Liver (tissue), 9 donors: ENCODE data around the gene TYW5. TPM values are rescaled to one million over a fixed set of nuclear protein-coding genes. Genes with fewer than 3 reads are reported as not detected.

Experiments used
- DNase-seq: peaks from one replicate; pipeline ENCODE4 v3.0.0-alpha.2; 2017; ENCODE audit warnings: low spot score
- H3K27ac ChIP-seq, 2 donors: one replicate each; pipeline ENCODE4 v1.7.0; 2013; ENCODE audit warnings: inconsistent platforms in 2 of 2, low read length in 2 of 2, control low read depth in 1 of 2, low read depth in 1 of 2, mild to moderate bottlenecking in 1 of 2
- H3K27me3 ChIP-seq, 4 donors: one replicate each; pipeline versions ENCODE4 v1.6.1 to v1.7.0; 2013; ENCODE audit warnings: low read length in 3 of 4, inconsistent platforms in 1 of 4, mild to moderate bottlenecking in 1 of 4, moderate library complexity in 1 of 4; ENCODE audit not compliant: control insufficient read depth in 4 of 4, insufficient read depth in 4 of 4
- H3K36me3 ChIP-seq, 4 donors: one replicate each; pipeline versions ENCODE4 v1.6.1 to v1.7.0; 2013; ENCODE audit warnings: low read length in 3 of 4, mild to moderate bottlenecking in 3 of 4, low read depth in 1 of 4, moderate library complexity in 1 of 4; ENCODE audit not compliant: control insufficient read depth in 4 of 4, insufficient read depth in 3 of 4
- H3K4me1 ChIP-seq, 4 donors: one replicate each; pipeline versions ENCODE4 v1.6.1 to v1.7.0; 2013; ENCODE audit warnings: low read length in 3 of 4, mild to moderate bottlenecking in 3 of 4, moderate library complexity in 1 of 4; ENCODE audit not compliant: control insufficient read depth in 4 of 4, insufficient read depth in 4 of 4
- H3K4me3 ChIP-seq, 3 donors: one replicate each; pipeline versions ENCODE4 v1.6.1 to v1.7.0; 2013; ENCODE audit warnings: low read length in 3 of 3, control low read depth in 1 of 3, low read depth in 1 of 3, mild to moderate bottlenecking in 1 of 3
- H3K9ac ChIP-seq, 2 donors: one replicate each; pipeline ENCODE4 v1.7.0; 2013; ENCODE audit warnings: low read length in 2 of 2, mild to moderate bottlenecking in 2 of 2, moderate library complexity in 2 of 2, control low read depth in 1 of 2, low read depth in 1 of 2
- H3K9me3 ChIP-seq, 4 donors: one replicate each; pipeline versions ENCODE4 v1.6.1 to v1.7.0; 2013; ENCODE audit warnings: low read length in 3 of 4; ENCODE audit not compliant: control insufficient read depth in 4 of 4
- EGR1 ChIP-seq, 2 donors: IDR thresholded peaks; 2 replicates each; pipeline ENCODE4 v1.6.1; 2016 to 2018; ENCODE audit warnings: antibody characterized with exemption in 2 of 2, low read depth in 2 of 2
- FOXA1 ChIP-seq: IDR thresholded peaks from 2 replicates; pipeline ENCODE4 v1.6.1; 2016; ENCODE audit warnings: antibody characterized with exemption
- GABPA ChIP-seq, 2 donors: IDR thresholded peaks in 1 of 2; conservative IDR thresholded peaks in 1 of 2; 2 replicates each; pipeline ENCODE4 v1.6.1; 2016; ENCODE audit warnings: antibody characterized with exemption in 2 of 2, mild to moderate bottlenecking in 1 of 2, moderate library complexity in 1 of 2
- HNF4A ChIP-seq, 2 donors: conservative IDR thresholded peaks; 2 replicates each; pipeline ENCODE4 v1.6.1; 2016; ENCODE audit warnings: antibody characterized with exemption in 2 of 2, mild to moderate bottlenecking in 2 of 2
- HNF4G ChIP-seq: IDR thresholded peaks from 2 replicates; pipeline ENCODE4 v1.6.1; 2016; ENCODE audit warnings: antibody characterized with exemption
- JUND ChIP-seq, 2 donors: IDR thresholded peaks; 2 replicates each; pipeline ENCODE4 v1.6.1; 2016; ENCODE audit warnings: antibody characterized with exemption in 2 of 2
- NR2F2 ChIP-seq: IDR thresholded peaks from 2 replicates; pipeline ENCODE4 v1.6.1; 2016; ENCODE audit warnings: antibody characterized with exemption
- RAD21 ChIP-seq, 2 donors: IDR thresholded peaks; 2 replicates each; pipeline ENCODE4 v1.6.1; 2016; ENCODE audit warnings: antibody characterized with exemption in 2 of 2, mild to moderate bottlenecking in 2 of 2
- RXRA ChIP-seq, 2 donors: IDR thresholded peaks; 2 replicates each; pipeline ENCODE4 v1.6.1; 2017 to 2018; ENCODE audit warnings: antibody characterized with exemption in 2 of 2, mild to moderate bottlenecking in 1 of 2
- SP1 ChIP-seq: IDR thresholded peaks from 2 replicates; pipeline ENCODE4 v1.6.1; 2018; ENCODE audit warnings: antibody characterized with exemption, mild to moderate bottlenecking
- TAF1 ChIP-seq: conservative IDR thresholded peaks from 2 replicates; pipeline ENCODE4 v1.6.1; 2016; ENCODE audit warnings: antibody characterized with exemption, mild to moderate bottlenecking
- YY1 ChIP-seq: IDR thresholded peaks from 2 replicates; pipeline ENCODE4 v1.6.1; 2016; ENCODE audit warnings: antibody characterized with exemption, mild to moderate bottlenecking
- WGBS: extraction: QIAGEN DNeasy Blood & Tissue Kit; methylation state at CpG from one replicate; pipeline ENCODE4 v1.1.7; 2013; 5-methylcytosine and 5-hydroxymethylcytosine counted together
- polyA plus RNA-seq, 2 donors: library from polyadenylated mRNA; stranded (reverse) in 1 of 2; unstranded in 1 of 2; fragments of 200-250 nt in 1 of 2; fragments of >200 nt in 1 of 2; fragmentation: Nextera tagmentation in 1 of 2; extraction: Ambion mirVana in 1 of 2; gene quantifications; one replicate each; pipeline versions ENCODE4 v1.2.1 to v1.2.3, GENCODE V29; 2013 to 2015
- total RNA-seq, 2 donors: library from RNA; depleted of rRNA; stranded (reverse); fragments of >200 nt; gene quantifications; one replicate each; pipeline ENCODE4 v1.2.3, GENCODE V29; 2014
- TF ChIP-seq, protein P1 (sequence below): fragments of 150-350 bp; IDR thresholded peaks from 2 replicates; pipeline ENCODE4 v1.5.1; 2017; ENCODE audit warnings: improper control_type of control experiment, low read depth, low read length; ENCODE audit not compliant: missing input control
- TF ChIP-seq, protein P2 (sequence below): IDR thresholded peaks from 2 replicates; pipeline ENCODE4 v1.6.1; 2016; ENCODE audit warnings: antibody characterized with exemption
- TF ChIP-seq, protein P3 (sequence below): IDR thresholded peaks from 2 replicates; pipeline ENCODE4 v1.6.1; 2016; ENCODE audit warnings: antibody characterized with exemption
- TF ChIP-seq, protein P4 (sequence below): IDR thresholded peaks from 2 replicates; pipeline ENCODE4 v1.6.1; 2016; ENCODE audit warnings: antibody characterized with exemption
- donor health status: healthy.
- donor health status: healthy.
- donor health status: healthy.
- donor health status: healthy.
- donor health status: healthy.

Gene TYW5
- total and polyA plus RNA-seq, 4 donors = 2.0 to 6.8 (median 4.9) TPM

DNA sequence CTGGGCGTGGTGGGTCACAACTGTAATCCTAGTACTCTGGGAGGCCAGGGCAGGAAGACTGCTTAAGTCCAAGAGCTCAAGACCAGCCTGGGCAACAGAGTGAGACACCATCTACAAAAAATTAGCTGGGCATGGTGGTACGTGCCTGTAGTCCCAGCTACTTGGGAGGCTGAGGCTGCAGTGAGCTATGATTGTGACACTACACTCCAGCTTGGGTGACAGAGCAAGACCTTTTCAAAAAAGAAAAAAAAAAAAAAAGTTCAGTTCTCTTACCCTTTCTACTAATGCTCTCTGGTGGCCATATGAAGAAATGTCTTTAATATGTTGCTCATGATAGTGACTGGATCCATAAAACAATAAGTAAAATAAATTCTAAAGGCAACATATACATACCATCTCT, 14.9 kb downstream of the TYW5 start:
- Histone ChIP-seq H3K9me3 (no peaks in the 10 kb centered on the region), H3K4me1 (no peaks in the 10 kb centered on the region), H3K9ac (no peak overlapping the region), H3K36me3 (peaks cover 2 to 25% (median 10%) of the 10 kb centered on the region in 4 donors), H3K4me3 (no peak overlapping the region), H3K27me3 (no peaks in the 10 kb centered on the region), H3K27ac (no peak overlapping the region)
- no peak for DNase-seq
- WGBS = 89% methylated on average over 2 of the region's 2 CpGs
- TF ChIP-seq JUND (IDR thresholded peaks at IDR 0.05) = no peak
- TF ChIP-seq, protein P1, sequence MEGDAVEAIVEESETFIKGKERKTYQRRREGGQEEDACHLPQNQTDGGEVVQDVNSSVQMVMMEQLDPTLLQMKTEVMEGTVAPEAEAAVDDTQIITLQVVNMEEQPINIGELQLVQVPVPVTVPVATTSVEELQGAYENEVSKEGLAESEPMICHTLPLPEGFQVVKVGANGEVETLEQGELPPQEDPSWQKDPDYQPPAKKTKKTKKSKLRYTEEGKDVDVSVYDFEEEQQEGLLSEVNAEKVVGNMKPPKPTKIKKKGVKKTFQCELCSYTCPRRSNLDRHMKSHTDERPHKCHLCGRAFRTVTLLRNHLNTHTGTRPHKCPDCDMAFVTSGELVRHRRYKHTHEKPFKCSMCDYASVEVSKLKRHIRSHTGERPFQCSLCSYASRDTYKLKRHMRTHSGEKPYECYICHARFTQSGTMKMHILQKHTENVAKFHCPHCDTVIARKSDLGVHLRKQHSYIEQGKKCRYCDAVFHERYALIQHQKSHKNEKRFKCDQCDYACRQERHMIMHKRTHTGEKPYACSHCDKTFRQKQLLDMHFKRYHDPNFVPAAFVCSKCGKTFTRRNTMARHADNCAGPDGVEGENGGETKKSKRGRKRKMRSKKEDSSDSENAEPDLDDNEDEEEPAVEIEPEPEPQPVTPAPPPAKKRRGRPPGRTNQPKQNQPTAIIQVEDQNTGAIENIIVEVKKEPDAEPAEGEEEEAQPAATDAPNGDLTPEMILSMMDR = peak; percentile 8
- TF ChIP-seq EGR1 (IDR thresholded peaks at IDR 0.05; ENCODE audit: low read depth in 2 of 2) = no peak
- TF ChIP-seq RAD21 (IDR thresholded peaks at IDR 0.05) = peak; percentile 58 to 73
- TF ChIP-seq HNF4A (conservative IDR thresholded peaks at IDR 0.05) = no peak

DNA sequence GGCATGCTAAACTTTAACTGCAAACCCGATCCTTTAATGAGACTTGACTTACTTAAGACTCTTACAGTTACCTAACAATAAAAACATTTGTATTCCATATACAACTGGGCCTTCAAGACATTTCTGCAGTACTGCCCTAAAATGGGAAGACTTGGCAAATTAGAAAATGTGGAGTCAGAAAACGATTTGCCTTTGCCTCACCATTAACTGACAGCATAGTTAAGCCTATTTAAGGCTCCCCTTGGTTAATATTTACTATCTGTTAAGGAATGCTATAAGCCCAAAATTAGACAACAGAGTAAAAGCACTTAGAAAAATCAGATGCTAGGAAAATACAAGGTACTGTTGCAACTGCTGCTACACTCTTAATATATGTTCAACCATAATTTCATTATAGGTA, 18.7 kb downstream of the TYW5 start:
- no peaks in the 10 kb centered on the region for H3K4me1 ChIP-seq
- peaks cover 12 to 28% (median 20%) of the 10 kb centered on the region in 4 donors for H3K36me3 ChIP-seq
- WGBS = 47% methylated on average over 2 of the region's 2 CpGs
- DNase-seq = no peak
- TF ChIP-seq RXRA (IDR thresholded peaks at IDR 0.05) = no peak
- TF ChIP-seq TAF1 = no peak
- TF ChIP-seq HNF4G = no peak
- TF ChIP-seq SP1 = no peak
- TF ChIP-seq NR2F2 = no peak
- no peak for TF ChIP-seq FOXA1
- TF ChIP-seq, protein P1 = no peak
- TF ChIP-seq, protein P2, sequence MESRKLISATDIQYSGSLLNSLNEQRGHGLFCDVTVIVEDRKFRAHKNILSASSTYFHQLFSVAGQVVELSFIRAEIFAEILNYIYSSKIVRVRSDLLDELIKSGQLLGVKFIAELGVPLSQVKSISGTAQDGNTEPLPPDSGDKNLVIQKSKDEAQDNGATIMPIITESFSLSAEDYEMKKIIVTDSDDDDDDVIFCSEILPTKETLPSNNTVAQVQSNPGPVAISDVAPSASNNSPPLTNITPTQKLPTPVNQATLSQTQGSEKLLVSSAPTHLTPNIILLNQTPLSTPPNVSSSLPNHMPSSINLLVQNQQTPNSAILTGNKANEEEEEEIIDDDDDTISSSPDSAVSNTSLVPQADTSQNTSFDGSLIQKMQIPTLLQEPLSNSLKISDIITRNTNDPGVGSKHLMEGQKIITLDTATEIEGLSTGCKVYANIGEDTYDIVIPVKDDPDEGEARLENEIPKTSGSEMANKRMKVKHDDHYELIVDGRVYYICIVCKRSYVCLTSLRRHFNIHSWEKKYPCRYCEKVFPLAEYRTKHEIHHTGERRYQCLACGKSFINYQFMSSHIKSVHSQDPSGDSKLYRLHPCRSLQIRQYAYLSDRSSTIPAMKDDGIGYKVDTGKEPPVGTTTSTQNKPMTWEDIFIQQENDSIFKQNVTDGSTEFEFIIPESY = no peak
- TF ChIP-seq, protein P3, sequence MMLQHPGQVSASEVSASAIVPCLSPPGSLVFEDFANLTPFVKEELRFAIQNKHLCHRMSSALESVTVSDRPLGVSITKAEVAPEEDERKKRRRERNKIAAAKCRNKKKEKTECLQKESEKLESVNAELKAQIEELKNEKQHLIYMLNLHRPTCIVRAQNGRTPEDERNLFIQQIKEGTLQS = no peak
- TF ChIP-seq GABPA (IDR thresholded peaks at IDR 0.05 in 1 of 2, conservative IDR thresholded peaks at IDR 0.05 in 1 of 2) = no peak
- TF ChIP-seq, protein P4, sequence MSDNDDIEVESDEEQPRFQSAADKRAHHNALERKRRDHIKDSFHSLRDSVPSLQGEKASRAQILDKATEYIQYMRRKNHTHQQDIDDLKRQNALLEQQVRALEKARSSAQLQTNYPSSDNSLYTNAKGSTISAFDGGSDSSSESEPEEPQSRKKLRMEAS = no peak
- TF ChIP-seq YY1 = no peak
- no peak overlapping the region for H3K27ac ChIP-seq
- no peaks in the 10 kb centered on the region for H3K27me3 ChIP-seq
- no peaks in the 10 kb centered on the region for H3K9me3 ChIP-seq
- no peak overlapping the region for H3K4me3 ChIP-seq
- H3K9ac ChIP-seq = no peak overlapping the region
